Astrocyte (in vitro differentiated cells and primary cell): ENCODE results near the gene FBN1.

Source experiments
- CTCF ChIP-seq: IDR thresholded peaks from 2 replicates; pipeline ENCODE4 v1.5.1; 2011; ENCODE audit warnings: low read depth, mild to moderate bottlenecking, inconsistent platforms, low read length, moderate library complexity; ENCODE audit not compliant: insufficient read depth
- EZH2 ChIP-seq: IDR thresholded peaks from 2 replicates; pipeline ENCODE4 v1.6.1; 2012; ENCODE audit warnings: mild to moderate bottlenecking, low read length, inconsistent platforms; ENCODE audit not compliant: insufficient read depth

- TF ChIP-seq CTCF = no peak
- no peak for TF ChIP-seq EZH2
Measured at GRCh38 chr15:48416301-48416700, 229.2 kb downstream of the FBN1 start.
